Transverse colon (tissue), 4 donors: ENCODE data around the gene HTR1B. TPM values are rescaled to one million over a fixed set of nuclear protein-coding genes. Genes with fewer than 3 reads are reported as not detected.

Experiments used
- DNase-seq: peaks from one replicate; pipeline ENCODE4 v3.0.0-alpha.2; 2019
- H3K27ac ChIP-seq, 4 donors: fragments of 200-600 bp; sonication (generic); 2 replicates each; pipeline ENCODE4 v1.5.1; 2016 to 2018; ENCODE audit warnings: inconsistent platforms in 4 of 4
- H3K27me3 ChIP-seq: fragments of 200-600 bp; sonication (generic); 2 replicates; pipeline ENCODE4 v1.5.1; 2017; ENCODE audit warnings: inconsistent platforms
- H3K36me3 ChIP-seq, 4 donors: fragments of 200-600 bp; sonication (generic); 2 replicates each; pipeline ENCODE4 v1.5.1; 2017 to 2019; ENCODE audit warnings: inconsistent platforms in 4 of 4
- H3K4me1 ChIP-seq, 4 donors: fragments of 200-600 bp; sonication (generic); 2 replicates each; pipeline ENCODE4 v1.5.1; 2017 to 2020; ENCODE audit warnings: inconsistent platforms in 4 of 4
- H3K4me3 ChIP-seq, 4 donors: fragments of 200-600 bp; sonication (generic); 1 replicate in 1 of 4; 2 replicates in 3 of 4; pipeline versions ENCODE4 v1.5.1 to v1.6.1; 2017 to 2019; ENCODE audit warnings: inconsistent platforms in 4 of 4
- H3K9me3 ChIP-seq, 2 donors: fragments of 200-600 bp; sonication (generic); 2 replicates each; pipeline ENCODE4 v1.5.1; 2017 to 2019; ENCODE audit warnings: inconsistent platforms in 2 of 2
- CTCF ChIP-seq, 5 experiments: fragments of 200-600 bp in 3 of 5; fragments of 450-650 bp in 2 of 5; sonication (generic) in 3 of 5; IDR thresholded peaks; 1 replicate in 2 of 5; 2 replicates in 3 of 5; pipeline ENCODE4 v1.5.1; 2016 to 2017; ENCODE audit warnings: antibody characterized with exemption in 5 of 5, inconsistent platforms in 3 of 5, mild to moderate bottlenecking in 2 of 5, moderate library complexity in 1 of 5
- EP300 ChIP-seq: sonication (generic); formaldehyde crosslinking; IDR thresholded peaks from one replicate; pipeline ENCODE4 v1.6.1; 2017; ENCODE audit warnings: antibody characterized with exemption, low read depth
- POLR2A ChIP-seq: fragments of 450-650 bp; IDR thresholded peaks from one replicate; pipeline ENCODE4 v1.6.1; 2016; ENCODE audit warnings: antibody characterized with exemption, mild to moderate bottlenecking, moderate library complexity
- POLR2AphosphoS5 ChIP-seq, 3 donors: sonication (generic); formaldehyde crosslinking; IDR thresholded peaks; one replicate each; pipeline ENCODE4 v1.6.1; 2016; ENCODE audit warnings: antibody characterized with exemption in 3 of 3
- WGBS, 2 donors: methylation state at CpG; one replicate each; pipeline ENCODE4 v1.1.5; 2018; ENCODE audit warnings: low coverage in 1 of 2; 5-methylcytosine and 5-hydroxymethylcytosine counted together
- in situ Hi-C, 4 donors: fragments of 200-750 bp; cut with MboI; loops; one replicate each; pipeline versions ENCODE4 v1.15.0 to v1.15.1; 2017; ENCODE audit warnings: low sequenced_read_pairs in 3 of 4, low pct_ligation_motif_present in 1 of 4, low pct_unique_long_range_greater_than_20kb in 1 of 4
- intact Hi-C: fragments of 100-400 bp; cut with DNase I; formaldehyde crosslinking; loops from one replicate; pipeline ENCODE4 v1.15.1; 2023; ENCODE audit warnings: low total_unique reads
- total RNA-seq, 4 donors: library from RNA; depleted of rRNA; stranded (reverse); fragments of >200 nt; gene quantifications; one replicate each; pipeline ENCODE4 v1.1.0, GENCODE V29; 2016

Gene HTR1B
- total RNA-seq, 4 donors from 2014 or later: not detected

GRCh38 chr6:77492530-77492929 is 29.2 kb upstream of the HTR1B start:
- H3K27ac ChIP-seq: no peak overlapping the region
- no peak for DNase-seq

GRCh38 chr6:77487808-77488425 is 24.6 kb upstream of the HTR1B start:
- 50 to 79% methylated on average over 1 of the region's 1 CpG for WGBS, 2 donors
- no peak overlapping the region for H3K4me3 ChIP-seq
- intact Hi-C loops: no loop called here
- H3K9me3 ChIP-seq: no peaks in the 10 kb centered on the region
- H3K36me3 ChIP-seq: no peaks in the 10 kb centered on the region
- DNase-seq: no peak
- H3K27ac ChIP-seq: no peak overlapping the region
- in situ Hi-C loops: no loop called here
- H3K27me3 ChIP-seq: no peaks in the 10 kb centered on the region
- peaks cover 0 to 3% (median 0%) of the 10 kb centered on the region in 4 donors for H3K4me1 ChIP-seq
- TF ChIP-seq EP300: no peak
- no peak for TF ChIP-seq CTCF (IDR thresholded peaks at IDR 0.05)
- no peak for TF ChIP-seq POLR2AphosphoS5 (IDR thresholded peaks at IDR 0.05)
- TF ChIP-seq POLR2A: no peak

More at GRCh38 chr6:77492530-77492929, 29.2 kb upstream of the HTR1B start:
- intact Hi-C loops: no loop called here
- Histone ChIP-seq H3K4me3 (no peak overlapping the region), H3K4me1 (peaks cover 0 to 3% (median 0%) of the 10 kb centered on the region in 4 donors), H3K27me3 (no peaks in the 10 kb centered on the region), H3K36me3 (no peaks in the 10 kb centered on the region), H3K9me3 (no peaks in the 10 kb centered on the region)
- TF ChIP-seq EP300 (no peak), CTCF (IDR thresholded peaks at IDR 0.05) (no peak), POLR2A (no peak), POLR2AphosphoS5 (IDR thresholded peaks at IDR 0.05) (no peak)
- 25 to 52% methylated on average over 2 of the region's 2 CpGs for WGBS, 2 donors
- in situ Hi-C loops: no loop called here

- in situ Hi-C loops (no loop called here), intact Hi-C loops (no loop called here)
- H3K4me1 ChIP-seq: no peaks in the 10 kb centered on the region
- no peak overlapping the region for H3K27ac ChIP-seq
- WGBS, 2 donors: 56 to 77% methylated on average over 1 of the region's 1 CpG
- no peak overlapping the region for H3K4me3 ChIP-seq
- H3K27me3 ChIP-seq: no peaks in the 10 kb centered on the region
- no peak for DNase-seq
- H3K36me3 ChIP-seq: no peaks in the 10 kb centered on the region
- H3K9me3 ChIP-seq: no peaks in the 10 kb centered on the region
- TF ChIP-seq EP300: no peak
- TF ChIP-seq POLR2AphosphoS5 (IDR thresholded peaks at IDR 0.05): no peak
- TF ChIP-seq CTCF (IDR thresholded peaks at IDR 0.05): no peak
- no peak for TF ChIP-seq POLR2A
These were observed 19.7 kb upstream of the HTR1B start for GRCh38 chr6:77482981-77483380.

- Histone ChIP-seq H3K4me3 (no peak overlapping the region), H3K36me3 (no peaks in the 10 kb centered on the region), H3K4me1 (no peaks in the 10 kb centered on the region), H3K27me3 (no peaks in the 10 kb centered on the region), H3K9me3 (no peaks in the 10 kb centered on the region), H3K27ac (no peak overlapping the region)
- WGBS, 2 donors: 94% methylated on average over 8 of the region's 10 CpGs; no CpG with 5 or more reads in 1 of the 2 donors
- intact Hi-C loops (no loop called here), in situ Hi-C loops (loop anchor here in 3 of 4 donors (25.0 kb wide), 1 partner anchor 1538 kb away; no protein-coding TSS in a partner anchor)
- DNase-seq: no peak
- no peak for TF ChIP-seq POLR2AphosphoS5 (IDR thresholded peaks at IDR 0.05)
- TF ChIP-seq POLR2A: no peak
- no peak for TF ChIP-seq CTCF (IDR thresholded peaks at IDR 0.05)
- TF ChIP-seq EP300: no peak
These were observed 11.7 kb upstream of the HTR1B start for GRCh38 chr6:77474973-77475372.
